GM19023 (cell line): ENCODE results near the gene CYTH3.
"Not testable (repeated sequence)": the region's sequence is repeated elsewhere in the genome, so short reads cannot be mapped to it uniquely, and the experiment has no call there.

ENCODE experiments used
- ATAC-seq: cut with Tn5 transposase; IDR thresholded peaks from one replicate; pipeline ENCODE4 v1.9.1; 2021; ENCODE audit warnings: mild to moderate bottlenecking, moderate library complexity; ENCODE audit not compliant: unreplicated experiment

Gene CYTH3

DNA sequence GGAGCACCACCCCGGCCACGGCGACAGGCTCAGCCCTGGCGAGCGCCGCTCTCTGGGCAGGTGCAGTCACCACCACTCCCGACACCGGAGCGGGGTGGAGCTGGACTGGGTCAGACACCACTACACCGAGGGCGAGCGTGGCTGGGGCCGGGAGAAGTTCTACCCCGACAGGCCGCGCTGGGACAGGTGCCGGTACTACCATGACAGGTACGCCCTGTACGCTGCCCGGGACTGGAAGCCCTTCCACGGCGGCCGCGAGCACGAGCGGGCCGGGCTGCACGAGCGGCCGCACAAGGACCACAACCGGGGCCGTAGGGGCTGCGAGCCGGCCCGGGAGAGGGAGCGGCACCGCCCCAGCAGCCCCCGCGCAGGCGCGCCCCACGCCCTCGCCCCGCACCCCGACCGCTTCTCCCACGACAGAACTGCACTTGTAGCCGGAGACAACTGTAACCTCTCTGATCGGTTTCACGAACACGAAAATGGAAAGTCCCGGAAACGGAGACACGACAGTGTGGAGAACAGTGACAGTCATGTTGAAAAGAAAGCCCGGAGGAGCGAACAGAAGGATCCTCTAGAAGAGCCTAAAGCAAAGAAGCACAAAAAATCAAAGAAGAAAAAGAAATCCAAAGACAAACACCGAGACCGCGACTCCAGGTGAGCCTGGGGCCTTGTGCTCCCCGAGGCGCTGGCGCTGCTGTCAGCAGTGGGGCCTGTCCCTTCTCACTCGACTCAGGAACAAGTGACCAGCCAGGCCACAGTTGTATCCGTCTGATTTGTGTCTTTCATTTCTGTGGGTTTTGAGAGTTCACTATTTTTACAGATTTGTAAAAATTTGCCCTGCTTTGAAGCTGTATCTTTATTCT, 117.7 kb downstream of the CYTH3 start:
- ATAC-seq: no peak

DNA sequence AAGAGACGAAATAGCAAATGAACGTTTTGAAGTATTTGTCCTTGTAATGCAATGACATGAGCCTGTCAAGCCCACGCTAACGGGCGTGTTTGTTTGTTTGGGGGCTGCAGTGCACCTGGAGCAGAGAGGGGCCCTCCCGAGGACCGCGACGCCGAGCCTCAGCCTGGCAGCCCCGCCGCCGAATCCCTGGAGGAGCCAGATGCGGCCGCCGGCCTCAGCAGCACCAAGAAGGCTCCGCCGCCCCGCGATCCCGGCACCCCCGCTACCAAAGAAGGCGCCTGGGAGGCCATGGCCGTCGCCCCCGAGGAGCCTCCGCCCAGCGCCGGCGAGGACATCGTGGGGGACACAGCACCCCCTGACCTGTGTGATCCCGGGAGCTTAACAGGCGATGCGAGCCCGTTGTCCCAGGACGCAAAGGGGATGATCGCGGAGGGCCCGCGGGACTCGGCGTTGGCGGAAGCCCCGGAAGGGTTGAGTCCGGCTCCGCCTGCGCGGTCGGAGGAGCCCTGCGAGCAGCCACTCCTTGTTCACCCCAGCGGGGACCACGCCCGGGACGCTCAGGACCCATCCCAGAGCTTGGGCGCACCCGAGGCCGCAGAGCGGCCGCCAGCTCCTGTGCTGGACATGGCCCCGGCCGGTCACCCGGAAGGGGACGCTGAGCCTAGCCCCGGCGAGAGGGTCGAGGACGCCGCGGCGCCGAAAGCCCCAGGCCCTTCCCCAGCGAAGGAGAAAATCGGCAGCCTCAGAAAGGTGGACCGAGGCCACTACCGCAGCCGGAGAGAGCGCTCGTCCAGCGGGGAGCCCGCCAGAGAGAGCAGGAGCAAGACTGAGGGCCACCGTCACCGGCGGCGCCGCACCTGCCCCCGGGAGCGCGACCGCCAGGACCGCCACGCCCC, 118.5 kb downstream of the CYTH3 start:
- ATAC-seq: no peak

DNA sequence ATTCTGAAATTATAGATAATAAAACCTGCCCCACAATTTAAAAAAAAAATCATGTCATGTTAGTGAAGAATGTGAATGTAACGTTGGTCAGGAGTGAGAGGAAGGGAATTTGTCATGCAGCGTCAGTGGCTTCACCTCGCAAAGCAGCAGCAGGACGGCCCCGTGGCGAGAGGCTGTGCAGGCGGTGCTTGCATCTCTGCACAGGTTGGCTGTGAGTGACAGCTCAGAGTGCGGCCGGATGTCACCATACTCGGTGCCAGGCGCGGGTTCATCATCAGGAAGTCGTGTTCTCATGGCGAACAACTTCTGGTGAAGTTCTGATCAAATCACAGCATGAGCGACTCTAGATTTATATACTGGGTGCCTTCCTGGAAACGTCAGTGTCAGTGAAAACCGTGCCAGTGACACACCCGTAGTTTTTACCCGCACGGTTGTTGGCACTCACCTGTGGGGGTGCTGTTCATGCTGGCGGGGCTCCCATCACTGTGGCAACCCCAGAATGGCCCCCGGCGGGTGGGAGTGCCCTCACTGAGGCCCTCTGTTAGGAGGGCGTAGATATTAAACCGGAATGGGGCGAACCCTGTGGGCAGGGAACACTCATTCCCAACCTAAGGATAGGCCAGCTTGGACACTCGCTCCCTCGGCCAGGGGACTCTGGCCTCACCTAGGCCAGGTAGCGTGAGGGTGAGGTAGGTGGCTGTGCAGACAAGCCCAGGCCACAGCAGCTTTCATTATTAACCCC, 120.3 kb downstream of the CYTH3 start:
- no peak for ATAC-seq

DNA sequence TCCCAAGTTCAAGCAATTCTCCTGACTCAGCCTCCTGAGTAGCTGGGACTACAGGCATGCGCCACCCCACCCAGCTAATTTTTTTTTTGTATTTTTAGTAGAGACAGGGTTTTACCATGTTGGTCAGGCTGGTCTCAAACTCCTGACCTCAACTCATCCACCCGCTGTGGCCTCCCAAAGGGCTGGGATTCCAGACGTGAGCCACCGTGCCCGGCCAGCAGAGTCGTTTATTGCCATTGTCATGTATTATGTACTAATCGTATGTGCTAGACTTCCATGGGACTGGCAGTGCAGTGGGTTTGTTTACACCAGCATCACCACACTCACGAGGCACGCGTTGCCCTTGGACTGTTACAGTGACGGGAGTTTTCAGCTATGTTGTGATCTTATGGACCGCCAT, 120.9 kb downstream of the CYTH3 start:
- ATAC-seq: not testable (repeated sequence)

DNA sequence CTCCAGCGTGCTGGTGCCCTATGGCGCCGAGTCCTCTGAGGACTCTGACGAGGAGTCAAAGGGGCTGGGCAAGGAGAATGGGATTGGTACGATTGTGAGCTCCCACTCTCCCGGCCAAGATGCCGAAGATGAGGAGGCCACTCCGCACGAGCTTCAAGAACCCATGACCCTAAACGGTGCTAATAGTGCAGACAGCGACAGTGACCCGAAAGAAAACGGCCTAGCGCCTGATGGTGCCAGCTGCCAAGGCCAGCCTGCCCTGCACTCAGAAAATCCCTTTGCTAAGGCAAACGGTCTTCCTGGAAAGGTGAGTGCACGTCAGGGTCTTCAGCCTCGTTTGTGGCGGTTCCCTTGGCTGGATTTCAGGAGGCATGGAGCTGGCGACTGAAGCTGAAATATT, 122.4 kb downstream of the CYTH3 start:
- ATAC-seq: no peak

DNA sequence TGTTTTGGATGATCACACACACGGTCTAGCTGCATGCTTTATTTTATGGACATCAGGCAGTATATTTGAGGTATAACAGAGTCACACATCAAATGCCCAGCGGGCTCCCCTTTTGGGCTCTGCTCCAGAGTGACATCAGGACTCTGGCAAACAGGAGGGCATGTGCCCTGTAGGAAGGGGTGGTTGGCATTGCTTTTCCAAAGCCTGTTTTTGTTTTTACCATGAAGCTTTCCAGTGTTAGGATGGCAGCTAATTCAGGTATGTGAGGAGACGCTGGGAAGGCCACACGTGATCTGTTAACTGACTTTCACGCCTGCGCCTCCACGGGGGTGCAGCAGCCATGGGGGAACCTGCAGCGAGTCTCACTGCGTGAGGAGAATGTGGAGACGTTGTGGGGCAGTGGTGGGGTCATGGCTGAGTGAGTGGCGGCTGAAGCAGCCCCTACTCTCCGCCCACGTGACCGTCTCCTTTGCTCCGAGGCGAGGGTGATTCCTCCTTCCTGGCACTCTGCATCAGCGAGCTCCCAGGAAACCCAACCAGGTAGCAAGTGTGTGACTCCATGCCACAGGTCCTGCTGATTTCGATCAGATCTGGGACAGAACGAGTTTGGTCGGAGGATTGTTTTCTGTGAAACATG, 123.6 kb downstream of the CYTH3 start:
- ATAC-seq: no peak

DNA sequence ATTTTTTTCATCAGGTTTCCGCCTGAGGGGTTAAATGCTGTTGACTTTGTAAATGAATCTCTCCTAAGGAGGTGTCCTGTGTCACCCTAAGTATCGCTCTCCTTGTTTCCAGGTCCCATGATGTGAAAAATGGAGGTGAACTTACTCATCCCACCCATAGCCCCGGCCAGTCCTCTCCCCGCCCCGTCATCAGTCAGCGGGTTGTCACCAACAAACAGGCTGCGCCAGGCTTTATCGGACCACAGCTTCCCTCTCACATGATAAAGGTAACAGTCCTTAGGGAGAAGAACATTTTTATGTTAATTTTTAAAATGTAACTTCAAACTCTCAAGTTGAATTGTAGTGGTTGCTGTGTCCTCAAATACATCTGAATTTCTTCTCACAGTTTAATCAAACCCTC, 124.8 kb downstream of the CYTH3 start:
- no peak for ATAC-seq

DNA sequence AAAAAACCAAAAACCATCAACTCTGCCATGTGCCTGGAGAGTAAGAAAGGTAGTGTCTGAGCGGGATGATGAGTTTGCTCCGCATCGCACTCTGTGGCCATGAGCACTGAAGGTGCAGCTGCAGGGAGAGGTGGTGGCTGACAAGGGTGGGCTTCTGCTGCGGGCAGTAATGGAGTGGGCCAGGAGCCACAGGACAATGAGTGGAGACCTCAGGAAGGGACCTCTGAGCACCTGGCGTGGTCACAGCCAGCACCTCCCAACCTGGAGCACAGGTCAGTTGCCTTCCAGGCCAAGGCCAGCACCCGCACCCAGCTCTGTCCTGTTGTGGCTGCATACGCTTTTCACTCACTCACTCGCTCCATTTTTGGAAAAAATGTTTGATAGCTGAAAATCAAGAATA, 125.8 kb downstream of the CYTH3 start:
- no peak for ATAC-seq

DNA sequence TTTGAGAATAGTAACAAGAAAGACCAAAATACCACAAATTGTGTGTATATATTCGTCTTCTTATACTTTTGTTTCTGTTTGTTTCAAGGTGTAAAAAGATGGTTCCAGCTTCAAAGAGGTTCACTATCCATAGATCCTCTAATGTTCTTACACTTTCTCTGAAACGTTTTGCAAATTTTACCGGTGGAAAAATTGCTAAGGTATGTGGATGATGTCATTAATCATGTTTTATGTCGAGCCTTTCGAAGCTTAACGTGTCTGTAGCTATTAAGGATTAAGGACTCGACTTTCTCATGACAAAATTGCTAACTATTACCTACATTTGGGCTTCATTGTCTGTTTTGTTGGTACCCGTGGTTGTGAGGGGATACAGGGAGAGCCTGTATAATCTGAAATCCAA, 128.4 kb downstream of the CYTH3 start:
- no peak for ATAC-seq

DNA sequence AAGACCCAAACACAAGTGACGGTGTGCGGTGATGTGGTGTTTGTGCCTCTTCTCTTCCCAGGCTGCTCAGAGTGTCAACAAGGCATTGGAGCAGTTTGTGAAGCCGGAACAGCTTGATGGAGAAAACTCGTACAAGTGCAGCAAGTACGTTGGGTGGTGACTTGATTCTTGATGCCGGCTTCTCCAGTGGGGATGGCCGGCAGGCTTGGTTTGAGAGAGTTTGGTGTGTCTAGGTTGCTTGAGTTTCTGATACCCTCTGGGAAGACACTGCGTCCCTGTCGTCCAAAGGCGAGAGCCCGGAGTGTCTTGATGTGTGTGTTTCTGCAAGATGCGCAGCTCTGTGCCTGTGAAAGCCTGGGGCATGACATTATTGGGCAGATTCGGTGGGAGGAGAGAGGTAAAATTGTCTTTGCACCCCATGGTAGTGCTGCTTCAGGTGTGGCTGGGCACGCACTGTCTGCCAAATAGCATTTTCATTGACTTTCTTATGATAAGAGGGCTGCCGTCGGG, 129.5 kb downstream of the CYTH3 start:
- ATAC-seq: no peak

DNA sequence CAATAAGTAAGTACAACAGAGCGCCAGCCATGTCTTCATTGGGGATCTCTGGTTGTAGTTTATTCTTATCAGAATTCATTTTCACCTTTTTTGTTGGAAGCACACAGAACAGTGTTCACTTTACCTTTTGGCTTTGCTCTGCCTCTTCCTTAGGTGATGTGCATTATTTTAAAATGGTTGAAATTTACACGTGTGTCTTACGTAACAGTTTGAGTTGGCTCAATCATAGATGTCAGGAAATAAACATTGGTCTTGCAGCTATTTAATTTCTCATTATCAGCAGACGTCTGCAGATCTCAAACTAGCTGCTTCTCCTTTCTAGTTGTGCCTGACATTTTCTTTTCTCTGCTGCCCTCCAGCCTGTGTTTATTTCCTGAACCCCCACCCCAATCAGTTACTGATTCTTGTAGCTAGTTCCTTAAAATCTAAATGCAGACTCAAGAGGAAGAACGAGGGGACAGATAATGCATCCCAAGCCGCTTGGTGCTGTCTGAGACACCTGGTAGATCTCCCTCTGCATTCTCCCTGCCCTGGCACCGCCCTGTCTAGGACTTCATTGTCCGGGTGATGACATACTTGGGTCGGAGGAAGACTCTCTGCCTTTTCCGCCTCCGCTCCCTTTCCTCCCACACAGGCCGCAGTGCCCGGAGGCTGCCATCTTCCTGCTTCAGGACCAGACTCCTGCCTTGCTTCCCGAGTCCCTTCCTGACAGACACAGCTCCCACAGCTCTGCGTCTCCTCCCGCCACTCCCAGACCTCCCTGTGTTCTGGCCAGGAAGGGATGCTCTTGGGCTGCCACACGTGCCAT, 133.0 kb downstream of the CYTH3 start:
- no peak for ATAC-seq

DNA sequence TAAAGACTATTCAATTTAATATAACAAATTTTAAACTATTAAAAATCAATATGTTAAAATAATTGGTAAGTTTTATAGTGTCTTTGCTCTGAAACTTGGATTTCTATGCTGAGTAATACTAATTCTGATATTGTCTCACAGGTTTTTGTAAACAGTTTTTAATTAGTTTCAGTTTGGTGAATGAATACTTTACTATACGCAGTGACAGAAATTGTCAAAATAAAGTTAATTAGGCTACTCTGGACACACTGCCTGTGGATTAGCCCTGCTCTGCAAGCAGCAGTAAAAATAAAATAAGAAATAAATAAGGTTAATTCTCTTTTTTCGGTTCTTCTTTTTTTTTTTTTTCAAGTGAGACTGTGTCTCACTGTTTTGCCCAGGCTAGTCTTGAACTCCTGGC, 135.9 kb downstream of the CYTH3 start:
- no peak for ATAC-seq

DNA sequence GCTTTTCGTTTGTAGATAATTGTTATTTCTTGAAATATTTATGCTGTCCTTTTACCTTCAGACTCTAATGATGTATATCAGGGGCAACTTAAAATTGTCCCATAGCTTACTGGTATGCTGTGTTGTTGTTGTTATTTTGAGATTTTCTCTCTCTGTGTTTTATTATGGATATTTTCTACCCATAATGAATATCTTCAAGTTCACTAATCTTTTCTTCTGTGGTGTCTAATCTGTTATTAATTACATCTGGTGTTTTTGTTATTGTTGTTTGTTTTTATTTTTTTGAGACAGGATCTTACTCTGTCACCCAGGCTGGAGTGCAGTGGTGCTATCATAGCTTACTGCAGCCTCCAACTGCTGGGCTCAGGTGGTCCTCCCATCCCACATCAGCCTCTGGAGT, 139.2 kb downstream of the CYTH3 start:
- ATAC-seq: no peak

DNA sequence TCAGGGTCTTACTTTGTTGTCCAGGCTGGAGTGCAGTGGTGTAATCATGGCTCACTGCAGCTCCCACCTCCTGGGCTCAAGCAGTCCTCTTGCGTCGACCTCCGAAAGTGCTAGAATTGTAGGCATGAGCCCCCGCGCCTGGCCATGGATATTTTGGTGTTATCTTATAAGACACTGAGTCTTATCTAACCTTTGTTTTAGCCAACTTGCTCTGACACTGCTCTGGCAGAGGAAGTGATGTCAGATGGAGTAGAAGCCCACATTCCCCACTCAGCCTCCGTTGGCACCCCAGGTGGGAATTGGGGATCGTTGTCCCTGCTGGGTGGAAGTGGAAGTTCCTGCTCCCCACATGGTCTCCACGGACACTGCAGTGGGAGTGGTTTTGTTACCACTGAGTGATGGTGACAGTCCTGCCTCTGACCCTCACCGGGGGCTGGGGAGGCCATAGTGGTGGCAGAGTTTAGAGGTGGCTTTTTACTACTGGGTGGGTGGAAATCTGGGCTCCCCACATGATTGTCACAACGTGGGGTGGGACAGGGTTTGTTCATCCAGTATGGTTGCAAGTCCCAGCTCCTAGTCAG, 142.3 kb downstream of the CYTH3 start:
- no peak for ATAC-seq

DNA sequence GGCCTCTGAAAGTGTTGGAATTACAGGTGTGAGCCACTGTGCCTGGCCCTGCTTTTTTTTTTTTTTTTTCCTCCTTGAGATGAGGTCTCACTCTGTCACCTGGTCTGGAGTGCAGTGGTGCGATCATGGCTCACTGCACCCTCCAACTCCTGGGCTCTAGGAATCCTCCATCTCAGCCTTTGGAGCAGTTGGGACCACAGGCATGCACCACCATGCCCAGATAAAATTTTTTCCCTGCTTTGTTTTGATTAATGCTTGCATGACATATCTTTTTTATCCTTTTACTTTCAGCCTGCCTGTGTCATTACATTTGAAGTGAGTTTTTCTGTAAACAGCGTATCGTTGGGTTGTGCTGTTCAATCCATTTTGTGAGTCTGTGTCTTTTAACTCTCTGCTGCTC, 144.2 kb downstream of the CYTH3 start:
- ATAC-seq: no peak

DNA sequence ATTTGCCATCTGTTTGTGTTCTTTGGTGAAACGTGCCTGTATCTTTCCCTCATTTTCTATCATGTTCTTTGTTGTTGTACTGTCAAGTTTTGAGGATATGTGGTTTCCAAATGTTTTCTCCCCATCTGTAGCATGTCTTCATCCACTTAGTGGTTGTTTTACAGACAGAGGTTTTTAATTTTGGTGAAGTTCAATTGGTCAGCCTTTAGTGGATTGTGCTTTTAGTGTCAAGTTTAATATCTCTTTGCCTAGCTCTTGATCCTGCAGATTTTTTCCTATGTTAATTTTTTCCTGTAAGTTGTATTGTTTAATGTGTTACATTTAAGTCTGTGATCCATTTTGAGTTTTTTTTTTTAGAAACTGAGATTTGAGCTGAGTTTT, 145.3 kb downstream of the CYTH3 start:
- ATAC-seq: no peak

DNA sequence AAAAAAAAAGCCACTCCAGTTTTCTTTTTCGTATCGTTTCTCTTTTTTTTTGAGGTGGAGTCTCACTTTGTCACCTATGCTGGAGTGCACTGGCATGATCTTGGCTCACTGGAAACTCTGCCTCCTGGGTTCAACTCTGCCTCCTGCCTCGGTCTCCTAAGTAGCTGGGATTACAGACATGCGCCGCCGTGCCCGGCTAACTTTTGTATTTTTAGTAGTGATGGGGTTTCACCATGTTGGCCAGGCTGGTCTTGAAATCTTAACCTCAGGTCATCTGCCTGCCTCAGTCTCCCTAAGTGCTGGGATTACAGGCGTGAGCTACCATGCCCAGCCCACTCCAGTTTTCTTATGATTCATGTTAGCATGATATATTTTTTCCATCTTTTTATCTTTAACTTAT, 148.6 kb downstream of the CYTH3 start:
- no peak for ATAC-seq

DNA sequence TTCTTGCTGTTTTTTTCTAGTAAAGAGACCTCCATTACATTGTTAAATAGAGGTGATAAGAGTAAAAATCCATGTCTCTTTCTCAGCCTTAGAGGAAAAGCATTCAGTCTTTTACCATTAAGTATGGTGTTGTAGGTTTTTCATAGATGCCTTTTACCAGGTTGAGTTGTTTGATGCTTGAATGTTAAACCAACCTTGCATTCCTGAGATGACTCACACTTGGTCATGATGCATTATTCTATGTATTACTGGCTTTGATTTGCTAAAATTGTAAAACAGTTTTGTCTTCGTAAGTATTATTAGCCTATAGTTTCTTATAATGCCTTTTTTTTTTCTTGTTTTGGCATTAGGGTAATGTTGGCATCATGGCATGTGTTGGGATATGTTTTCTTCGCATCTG, 151.3 kb downstream of the CYTH3 start:
- ATAC-seq: no peak

DNA sequence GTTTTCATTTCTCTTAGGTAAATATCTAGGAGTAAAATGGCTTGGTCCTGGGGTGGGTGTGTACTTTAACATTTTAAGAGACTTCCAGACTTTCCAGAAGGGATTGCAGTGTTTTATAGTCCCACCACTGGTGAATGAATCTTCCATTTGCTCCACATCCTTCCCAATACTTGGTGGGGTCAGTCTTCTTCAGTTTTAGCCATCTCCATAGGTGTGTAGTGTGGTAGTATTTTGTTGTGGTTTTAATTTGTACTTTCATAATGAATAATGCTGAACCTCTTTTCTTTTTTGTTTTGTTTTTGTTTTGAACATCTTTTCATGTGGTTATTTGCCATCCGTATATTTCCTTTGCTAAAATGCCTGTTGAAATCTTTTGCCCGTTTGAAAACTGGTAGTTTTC, 154.9 kb downstream of the CYTH3 start:
- no peak for ATAC-seq

DNA sequence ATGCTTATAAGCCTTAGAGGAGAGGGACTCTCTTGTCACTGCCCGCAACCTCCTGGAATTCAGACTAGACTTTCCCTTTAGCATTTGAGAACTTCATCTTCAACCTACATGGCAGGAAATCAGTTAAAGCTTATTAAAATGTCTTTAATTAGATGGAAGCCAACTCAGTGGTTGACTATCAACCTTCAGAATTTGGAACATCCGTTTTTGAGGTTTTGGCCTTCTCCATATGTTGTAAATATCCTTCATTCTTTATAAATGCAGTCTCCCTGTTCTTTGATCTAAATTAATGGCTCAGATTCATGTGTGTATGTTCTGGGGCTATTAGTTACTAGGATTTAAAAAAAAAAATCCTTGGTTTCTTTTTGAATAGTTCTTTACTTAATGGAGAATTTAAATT, 156.2 kb downstream of the CYTH3 start:
- ATAC-seq: no peak
